OCI-LY1 (cell line): ENCODE results near the gene C2CD4D.

Experiments
- EZH2 ChIP-seq: fragments of 200-600 bp; sonication (generic), shearing (Covaris generic); IDR thresholded peaks from 2 replicates; pipeline ENCODE4 v1.8.0; 2017; ENCODE audit warnings: borderline replicate concordance, mixed run types, mild to moderate bottlenecking, antibody characterized with exemption, low read length, moderate library complexity, mixed read lengths
- TF ChIP-seq, protein P1 (sequence below): fragments of 200-600 bp; sonication (generic), shearing (Covaris generic); IDR thresholded peaks from 2 replicates; pipeline ENCODE4 v1.5.1; 2017; ENCODE audit warnings: mild to moderate bottlenecking, antibody characterized with exemption, low read length, moderate library complexity, mixed read lengths

DNA sequence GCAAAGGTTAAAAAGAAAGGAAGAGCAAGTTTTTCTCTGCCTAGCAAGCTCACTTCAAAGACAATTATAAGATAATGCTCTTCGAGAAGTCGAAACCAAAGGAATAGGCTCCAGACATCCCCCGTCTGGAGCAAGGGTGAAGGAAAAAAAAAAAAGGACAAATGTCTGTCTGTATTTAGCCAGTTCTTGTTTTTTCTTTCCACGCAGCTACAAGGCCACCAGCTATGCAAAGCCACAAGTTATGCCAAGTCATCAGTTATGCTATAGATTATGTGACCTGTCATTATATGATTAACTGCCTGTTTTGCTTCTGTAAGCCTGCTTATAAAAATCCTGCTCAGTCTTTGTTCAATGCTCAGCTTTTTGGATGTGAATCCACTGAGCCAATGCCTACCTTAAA lies 16.3 kb upstream of the C2CD4D start:
- TF ChIP-seq, protein P1, sequence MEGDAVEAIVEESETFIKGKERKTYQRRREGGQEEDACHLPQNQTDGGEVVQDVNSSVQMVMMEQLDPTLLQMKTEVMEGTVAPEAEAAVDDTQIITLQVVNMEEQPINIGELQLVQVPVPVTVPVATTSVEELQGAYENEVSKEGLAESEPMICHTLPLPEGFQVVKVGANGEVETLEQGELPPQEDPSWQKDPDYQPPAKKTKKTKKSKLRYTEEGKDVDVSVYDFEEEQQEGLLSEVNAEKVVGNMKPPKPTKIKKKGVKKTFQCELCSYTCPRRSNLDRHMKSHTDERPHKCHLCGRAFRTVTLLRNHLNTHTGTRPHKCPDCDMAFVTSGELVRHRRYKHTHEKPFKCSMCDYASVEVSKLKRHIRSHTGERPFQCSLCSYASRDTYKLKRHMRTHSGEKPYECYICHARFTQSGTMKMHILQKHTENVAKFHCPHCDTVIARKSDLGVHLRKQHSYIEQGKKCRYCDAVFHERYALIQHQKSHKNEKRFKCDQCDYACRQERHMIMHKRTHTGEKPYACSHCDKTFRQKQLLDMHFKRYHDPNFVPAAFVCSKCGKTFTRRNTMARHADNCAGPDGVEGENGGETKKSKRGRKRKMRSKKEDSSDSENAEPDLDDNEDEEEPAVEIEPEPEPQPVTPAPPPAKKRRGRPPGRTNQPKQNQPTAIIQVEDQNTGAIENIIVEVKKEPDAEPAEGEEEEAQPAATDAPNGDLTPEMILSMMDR, result no peak
- no peak for TF ChIP-seq EZH2
